ENCODE results near the gene RARB.

Gene RARB

DNA sequence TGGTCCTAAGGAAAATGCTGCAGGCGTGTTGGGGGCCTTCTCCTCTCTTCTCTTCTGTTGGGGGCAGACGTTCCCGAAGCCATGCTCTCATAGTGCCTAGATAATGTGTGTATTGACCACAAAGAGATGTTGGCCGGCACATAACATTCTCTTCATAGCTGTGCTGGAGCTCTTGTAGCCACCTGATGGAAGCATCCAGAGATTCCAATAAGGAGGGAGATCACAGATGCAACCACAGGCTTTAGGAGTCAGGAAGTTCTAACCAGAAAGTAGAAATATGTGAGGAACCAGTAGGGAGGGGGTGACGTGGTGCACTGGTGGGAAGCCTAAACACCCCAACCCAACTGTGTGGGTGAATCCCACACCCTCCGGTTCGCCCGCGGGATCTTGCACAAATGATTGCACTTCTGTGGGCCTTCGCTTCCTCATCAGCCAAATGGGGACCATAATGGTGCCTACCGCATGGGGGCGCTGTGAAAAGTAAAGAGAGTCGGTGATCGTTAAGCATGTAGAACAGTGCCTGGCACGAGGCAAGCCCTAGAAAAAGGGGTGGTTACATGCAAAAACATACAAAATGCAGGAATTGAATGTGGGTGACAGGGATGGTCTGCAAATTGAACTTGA is 148.9 kb downstream of the RARB start:
- no peak for DNase-seq (ENCODE audit: low read depth in 3 of 3)

DNA sequence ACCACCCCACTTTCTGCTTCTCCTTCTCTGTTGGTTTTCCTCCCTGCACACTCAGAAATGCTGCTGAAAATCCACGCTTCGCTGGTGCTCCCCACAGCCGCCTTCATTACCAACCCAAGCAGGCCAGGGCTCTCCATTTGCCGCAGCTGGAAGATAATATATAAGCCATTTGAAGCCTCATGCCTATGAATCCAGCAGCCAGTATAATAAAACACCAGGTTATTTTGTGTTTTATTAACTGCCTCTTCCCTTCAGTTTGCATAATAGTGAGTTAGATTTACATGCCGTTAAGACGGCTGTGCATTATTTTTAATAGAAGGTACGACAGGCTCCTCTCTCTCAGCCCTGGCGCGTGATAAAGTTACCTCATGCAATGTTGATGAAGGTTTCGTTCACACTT is 150.0 kb downstream of the RARB start:
- no peak for DNase-seq (ENCODE audit: low read depth in 3 of 3)

DNA sequence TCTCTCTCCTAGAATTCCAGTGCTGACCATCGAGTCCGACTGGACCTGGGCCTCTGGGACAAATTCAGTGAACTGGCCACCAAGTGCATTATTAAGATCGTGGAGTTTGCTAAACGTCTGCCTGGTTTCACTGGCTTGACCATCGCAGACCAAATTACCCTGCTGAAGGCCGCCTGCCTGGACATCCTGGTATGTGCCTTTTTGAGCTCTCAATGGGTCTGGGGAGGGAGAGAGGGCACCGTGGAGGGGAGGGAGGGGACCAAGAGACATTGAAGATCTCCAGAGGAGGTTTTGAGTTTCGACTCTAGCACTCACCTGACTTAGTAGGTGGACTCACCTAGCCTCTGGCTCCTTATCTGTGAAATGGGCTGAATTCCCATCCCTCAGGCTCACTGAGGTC is 152.5 kb downstream of the RARB start:
- DNase-seq (ENCODE audit: low read depth in 3 of 3) = no peak

DNA sequence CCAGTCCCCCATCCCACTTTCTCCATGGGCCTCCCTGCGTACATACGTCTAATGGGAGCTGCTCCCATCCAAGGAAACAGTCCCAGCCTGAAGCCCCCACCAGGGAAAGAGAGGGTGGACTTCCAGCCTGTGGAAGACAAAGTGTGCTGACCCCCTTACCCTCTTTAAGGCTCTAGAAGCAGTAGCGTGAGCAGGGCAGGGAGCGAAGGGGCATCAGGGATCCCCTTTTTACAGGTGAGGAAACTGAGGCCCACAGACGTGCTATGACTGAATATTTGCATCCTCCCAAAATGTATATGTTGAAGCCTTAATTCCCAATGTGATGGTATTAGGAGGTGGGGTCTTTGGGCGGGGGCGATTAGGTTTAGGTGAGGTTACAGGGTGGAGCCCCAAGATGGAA is 153.3 kb downstream of the RARB start:
- no peak for DNase-seq (ENCODE audit: low read depth in 3 of 3)

DNA sequence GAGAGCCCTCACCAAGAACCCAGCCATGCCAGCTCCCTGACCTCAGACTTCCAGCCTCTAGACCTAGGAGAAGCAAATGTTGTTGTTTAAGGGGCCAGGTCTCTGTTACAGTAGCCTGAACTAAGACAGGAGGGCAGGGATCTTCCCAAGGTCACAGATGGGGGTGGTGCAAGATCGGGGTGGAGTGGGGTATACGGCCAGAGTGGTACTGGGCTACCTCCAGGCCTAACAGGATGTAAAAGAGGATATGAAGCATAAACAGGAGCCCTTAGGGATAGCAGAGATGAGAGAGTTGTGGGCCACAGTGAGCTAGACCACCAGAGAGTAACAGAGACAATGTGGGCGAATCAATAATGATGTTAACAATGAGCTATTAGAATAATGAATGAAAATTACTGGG is 153.8 kb downstream of the RARB start:
- no peak for DNase-seq (ENCODE audit: low read depth in 3 of 3)

DNA sequence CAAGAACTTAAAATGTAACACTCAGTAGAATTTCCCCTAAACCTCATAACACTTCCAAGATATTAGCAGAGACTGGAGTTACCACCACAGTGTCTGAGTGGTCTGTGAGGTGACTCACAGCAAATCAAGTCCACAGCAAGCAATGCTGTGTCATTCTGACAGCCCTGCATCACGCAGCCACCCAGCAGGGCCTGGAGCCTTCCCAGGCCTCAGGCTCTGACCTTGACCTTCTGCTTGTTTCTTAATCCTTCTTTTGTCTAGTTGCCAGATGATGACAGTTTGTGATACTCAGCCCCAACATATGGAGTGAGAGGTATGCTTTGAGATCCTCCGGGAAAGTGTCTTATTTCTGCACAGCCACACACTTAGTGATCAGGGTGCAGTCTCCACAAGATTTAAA is 154.2 kb downstream of the RARB start:
- no peak for DNase-seq (ENCODE audit: low read depth in 3 of 3)

DNA sequence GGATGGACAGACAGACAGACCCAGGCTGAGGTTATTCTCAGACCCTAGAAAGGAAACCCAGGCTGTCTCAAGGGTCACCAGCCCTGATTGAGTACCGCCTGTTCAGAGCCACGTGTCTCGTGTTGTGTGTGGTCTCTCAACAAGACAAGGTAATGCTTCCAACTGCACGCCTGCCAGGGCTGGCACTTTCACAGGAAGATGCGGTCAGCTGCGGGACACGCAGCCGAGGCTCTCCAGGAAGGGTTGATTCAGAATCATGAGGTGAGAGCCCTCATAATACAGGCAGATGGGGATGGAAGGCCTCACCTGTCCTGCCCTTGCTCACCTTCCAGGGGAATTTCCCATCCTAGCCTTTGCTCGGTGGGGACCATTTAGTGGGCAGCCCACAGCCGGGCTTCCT is 155.3 kb downstream of the RARB start:
- no peak for DNase-seq (ENCODE audit: low read depth in 3 of 3)

DNA sequence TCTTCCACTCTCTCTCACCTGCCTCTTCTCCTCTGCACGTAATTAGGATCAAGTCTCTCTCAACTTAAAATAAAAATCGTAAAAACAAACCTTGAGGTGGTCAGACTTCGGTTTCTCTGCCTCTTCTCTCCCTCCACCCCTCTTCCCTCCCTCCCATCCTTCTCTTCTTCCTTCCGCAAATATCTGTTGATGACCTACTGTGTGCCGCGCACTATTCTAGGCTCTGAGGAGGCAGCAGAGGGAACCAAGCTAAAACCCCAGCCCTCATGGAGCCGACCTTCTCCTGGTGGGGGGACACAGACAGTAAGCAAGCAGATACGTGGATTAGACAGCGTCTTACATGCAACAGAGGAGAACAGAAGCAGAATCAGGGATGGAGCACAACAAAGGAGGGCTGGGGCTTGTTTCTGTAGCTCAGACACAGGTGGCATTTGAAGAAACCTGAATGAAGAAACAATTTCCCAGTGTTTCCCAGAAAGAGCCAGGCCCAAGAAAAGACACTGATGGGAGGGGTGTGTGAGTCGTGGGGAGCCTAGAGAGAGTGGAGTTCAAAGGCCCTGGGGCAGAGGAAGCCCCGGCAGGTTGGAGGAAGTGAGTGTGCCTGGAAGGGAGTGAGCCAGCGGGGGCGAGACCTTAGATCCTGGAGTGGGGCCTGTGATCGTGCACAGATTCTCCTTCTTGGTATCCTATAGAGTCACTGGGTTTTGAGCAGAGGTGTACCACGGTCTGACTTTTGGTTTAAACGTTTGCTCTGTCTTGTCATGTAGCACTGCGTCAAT is 156.1 kb downstream of the RARB start:
- no peak for DNase-seq (ENCODE audit: low read depth in 3 of 3)

DNA sequence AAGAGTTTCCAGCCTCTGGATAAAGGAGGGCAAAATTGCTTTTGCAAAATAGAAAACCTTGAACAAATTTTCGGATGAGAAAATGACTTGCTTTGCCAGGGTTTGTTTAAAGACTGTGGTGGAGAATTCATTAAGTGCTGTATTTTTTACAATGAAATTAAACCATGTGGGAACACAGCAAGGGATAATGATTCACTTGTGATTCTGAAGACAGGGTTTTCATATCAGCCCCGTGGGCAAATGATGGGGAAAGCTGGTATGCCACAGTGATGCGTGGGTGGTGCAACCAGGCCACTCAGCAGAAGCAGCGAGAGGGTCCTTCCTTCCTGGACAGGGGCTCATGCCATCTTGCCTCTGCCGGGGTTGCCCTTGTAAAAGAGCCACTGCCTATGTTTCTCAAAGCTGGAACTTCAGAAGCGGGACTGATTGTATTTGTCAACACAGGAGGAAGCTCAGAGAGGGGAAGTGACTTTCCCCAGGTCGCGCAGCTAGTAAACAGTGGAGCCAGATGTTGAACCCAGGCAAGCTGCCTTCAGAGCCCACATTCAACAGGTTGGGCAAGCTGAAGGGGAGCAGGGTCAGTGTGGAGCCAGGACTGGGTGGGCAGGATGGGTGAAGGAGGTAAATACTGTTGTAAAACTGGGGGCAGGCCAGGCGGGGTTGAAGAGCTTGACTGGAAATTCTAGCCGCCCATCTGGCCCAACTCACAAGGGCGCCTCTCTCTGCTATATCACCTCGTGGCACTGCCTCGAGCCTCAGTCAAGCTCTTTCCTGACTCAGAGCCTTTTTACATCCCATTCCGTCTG is 157.5 kb downstream of the RARB start:
- no peak for DNase-seq (ENCODE audit: low read depth in 3 of 3)

DNA sequence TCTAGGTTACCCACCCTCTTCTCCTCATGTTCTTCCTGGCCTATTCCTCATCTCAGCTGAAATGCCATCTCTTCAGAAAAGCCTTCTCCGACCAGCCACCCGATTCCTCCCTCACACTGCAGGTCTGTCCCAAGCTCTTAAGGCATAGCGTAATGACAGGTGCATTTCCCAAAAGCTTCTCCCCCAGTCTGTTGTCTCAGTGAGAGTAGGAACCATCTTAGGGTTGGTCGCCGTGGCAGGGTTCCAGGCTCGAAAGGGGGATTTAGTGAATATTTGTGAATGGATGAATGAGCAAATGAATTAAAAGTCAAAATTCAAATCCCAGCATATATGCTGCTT is 158.1 kb downstream of the RARB start:
- no peak for DNase-seq (ENCODE audit: low read depth in 3 of 3)

DNA sequence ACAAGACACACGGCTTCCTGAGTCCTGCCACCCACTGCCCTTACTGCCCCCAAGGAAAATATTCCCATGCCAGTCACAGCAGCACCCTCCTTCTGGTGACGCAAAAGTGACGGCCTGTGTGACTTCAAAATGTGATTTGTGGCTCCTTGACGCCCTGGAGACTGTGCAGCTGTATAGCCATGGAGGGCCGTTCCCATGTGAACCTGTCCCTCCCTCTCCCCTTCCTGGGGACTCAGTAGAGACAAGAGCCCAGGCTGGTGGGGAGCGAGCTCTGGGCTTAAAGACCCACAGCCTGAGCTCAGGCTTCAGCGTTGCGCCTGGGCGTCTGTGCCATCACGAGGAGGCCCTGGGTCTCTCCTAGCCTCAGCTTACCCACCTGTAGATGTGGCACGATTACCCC is 158.5 kb downstream of the RARB start:
- no peak for DNase-seq (ENCODE audit: low read depth in 3 of 3)

DNA sequence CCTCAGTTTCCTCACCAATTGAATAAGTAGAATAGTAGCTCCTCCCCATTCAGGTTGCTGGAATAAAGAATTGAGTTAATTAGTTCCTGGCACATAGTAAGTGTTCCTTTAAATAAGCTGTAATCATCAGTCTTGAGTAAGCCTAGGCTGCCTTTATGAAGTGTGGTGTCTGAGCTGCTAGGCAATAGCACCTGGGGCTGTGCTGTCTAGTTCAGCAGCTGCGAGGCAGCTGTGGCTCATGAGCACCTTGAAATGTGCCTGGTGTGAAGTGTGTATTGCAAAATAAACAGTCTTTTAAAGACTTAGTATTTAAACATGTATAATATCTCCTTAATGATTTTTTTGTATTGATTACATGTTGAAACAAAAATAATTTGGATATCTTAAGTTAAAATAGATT is 159.0 kb downstream of the RARB start:
- DNase-seq (ENCODE audit: low read depth in 3 of 3) = no peak

DNA sequence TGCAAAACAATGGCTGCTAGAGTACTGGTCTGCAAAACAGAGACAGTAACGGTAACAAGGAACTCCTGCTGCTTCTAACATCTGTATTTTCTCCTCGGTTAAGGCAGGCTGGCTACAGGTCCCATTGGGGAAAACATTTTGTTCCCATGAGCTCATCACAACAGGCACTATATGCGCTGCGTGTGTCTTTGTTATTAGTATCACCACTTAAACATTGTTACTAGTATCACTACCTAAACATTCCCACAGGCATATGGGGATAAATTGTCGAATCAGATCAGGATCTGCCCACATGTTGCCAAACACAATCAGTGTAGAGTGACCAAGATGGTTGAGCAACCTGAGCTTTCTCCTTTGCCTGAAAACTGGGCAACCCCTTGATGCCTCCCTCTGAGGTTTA is 159.5 kb downstream of the RARB start:
- DNase-seq (ENCODE audit: low read depth in 3 of 3) = no peak

DNA sequence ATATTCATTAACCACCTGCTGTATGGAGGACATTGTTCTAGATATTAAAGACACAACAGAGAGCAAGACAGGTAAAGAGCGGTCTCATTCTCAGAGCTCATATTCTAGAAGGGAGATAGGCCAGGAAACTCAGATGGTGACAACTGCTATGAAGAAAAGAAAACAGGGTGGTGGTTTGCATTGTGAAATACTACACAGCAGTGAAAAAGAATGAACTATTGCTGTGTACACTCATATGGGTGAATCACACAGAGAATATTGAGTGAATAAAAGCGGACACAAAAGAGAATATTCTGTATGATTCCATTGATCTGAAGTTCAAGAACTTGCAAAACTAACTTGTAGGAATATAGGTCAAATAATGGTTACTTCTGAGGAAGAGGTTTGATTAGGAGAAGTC is 159.9 kb downstream of the RARB start:
- DNase-seq (ENCODE audit: low read depth in 3 of 3) = no peak

DNA sequence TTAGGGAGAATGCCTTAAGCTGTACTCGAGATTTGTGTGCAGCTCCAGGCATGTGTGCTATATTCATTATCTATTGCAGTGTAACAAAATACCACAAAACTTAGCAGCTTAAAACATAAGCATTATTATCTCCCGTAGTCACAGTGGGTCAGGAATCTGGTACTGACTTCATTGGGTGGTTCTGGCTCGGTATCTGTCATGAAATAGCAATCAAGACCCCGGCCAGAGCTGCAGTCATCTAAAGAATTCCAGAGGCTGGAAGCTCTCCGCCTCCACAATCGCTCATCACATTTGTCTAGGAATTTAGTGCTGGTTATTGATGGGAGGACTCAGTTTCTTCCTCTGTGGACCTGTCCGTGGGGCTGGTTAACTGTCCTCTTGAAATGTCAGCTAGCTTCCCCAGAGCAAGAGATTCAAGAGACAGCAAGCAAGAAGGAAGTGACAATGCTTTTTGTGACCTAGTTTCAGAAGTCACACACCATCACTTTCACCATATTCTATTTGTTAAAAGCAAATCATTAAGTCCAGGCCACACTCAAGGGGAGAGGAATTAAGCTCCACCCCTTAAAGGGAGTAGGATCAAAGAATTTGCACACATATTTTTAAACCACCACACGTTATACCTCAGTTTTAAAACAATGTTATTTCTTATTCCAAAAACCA is 160.5 kb downstream of the RARB start:
- no peak for DNase-seq (ENCODE audit: low read depth in 3 of 3)

DNA sequence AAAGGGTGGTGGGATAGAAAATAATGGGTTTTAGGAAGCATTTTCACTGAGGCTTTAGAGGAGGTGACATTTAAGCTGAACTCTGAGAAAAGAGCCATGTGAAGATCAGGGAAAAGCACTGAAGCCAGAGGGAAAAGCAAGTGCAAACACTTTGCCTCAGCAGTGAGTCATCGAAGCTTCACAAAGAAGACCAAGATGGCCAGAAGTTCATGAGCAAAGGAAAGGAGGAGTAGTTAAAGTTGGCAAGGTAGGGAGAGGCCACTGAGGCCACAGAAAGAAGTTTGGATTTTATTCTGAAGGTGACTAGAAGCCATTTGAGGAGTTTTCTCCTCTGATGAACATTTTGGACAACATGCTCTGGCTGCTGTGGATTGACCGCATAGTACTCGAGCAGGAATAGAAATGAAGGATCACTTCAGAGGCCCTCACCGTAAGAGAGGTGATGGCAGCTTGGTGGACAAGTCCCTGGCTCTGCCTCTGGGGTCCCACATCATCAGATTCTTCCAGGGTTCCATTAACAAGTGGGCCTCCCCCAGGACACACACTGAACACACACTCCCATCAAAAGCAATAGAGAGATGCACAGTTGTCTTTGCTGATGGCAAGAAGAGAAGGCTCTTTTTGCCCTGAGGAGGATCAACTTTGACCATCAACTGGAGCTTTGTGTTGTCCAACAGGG is 161.2 kb downstream of the RARB start:
- no peak for DNase-seq (ENCODE audit: low read depth in 3 of 3)

DNA sequence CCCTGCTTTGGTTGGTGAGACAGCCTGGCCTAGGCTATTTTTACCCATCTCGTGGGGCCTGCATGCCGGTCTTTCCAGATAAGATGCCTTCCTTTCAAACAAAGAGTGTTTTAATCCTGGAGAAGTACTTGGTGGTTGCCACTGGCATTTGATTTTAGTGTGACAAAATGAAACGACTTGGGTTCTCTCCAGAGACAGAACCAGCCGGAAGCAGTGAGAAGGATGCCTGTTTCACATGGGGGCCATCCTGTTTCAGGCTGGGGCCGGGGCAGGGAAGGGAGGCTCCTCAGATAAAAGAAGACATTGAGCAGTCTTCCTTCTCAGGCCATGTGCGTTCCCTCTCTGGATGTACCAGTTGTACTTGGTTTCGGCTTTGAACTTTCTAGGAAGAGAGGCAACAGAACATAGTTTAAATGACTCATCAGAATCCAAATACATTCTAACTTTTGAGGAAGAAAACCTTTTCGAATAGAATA is 161.8 kb downstream of the RARB start:
- DNase-seq (ENCODE audit: low read depth in 3 of 3) = no peak

DNA sequence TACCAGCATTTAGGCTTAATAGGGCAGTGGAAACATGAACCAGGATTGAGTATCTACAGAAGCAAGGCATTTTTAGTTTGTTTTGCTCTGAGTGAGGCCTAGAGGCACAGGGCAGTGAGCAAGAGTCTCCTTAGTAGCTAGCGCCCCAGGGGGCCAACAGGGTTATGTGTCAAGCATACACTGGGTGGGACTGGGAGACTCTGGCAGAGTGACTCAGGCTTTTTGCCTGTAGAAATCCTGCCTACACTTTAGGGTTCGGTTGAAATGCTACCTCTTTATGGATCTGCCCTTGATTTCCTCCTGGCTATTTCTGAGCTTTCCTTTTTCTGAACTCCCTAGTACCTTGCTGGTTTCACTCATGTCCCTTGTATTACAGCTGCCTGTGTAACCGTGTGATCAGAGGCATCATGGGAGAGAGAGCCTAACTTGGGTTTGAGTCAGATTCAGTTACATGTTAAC is 164.5 kb downstream of the RARB start:
- no peak for DNase-seq (ENCODE audit: low read depth in 3 of 3)

DNA sequence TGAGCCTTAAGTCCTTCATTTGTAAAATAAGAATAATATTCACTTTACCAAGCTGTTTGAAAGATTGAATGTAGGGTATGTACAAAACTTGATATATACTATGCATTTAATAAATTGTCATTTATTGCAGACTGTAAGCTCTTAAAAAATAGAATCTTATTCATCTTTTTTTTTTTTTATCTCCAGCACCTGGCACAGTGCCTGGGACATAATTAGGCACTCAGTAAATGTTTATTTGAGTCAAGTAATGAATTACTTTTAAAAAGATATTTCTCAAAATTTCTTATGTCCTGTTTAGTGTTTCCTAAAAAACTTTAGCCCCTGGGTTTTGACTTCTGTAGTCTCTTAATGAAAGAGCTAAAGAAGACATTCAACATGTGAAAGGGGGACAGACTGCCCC is 164.9 kb downstream of the RARB start:
- no peak for DNase-seq (ENCODE audit: low read depth in 3 of 3)

DNA sequence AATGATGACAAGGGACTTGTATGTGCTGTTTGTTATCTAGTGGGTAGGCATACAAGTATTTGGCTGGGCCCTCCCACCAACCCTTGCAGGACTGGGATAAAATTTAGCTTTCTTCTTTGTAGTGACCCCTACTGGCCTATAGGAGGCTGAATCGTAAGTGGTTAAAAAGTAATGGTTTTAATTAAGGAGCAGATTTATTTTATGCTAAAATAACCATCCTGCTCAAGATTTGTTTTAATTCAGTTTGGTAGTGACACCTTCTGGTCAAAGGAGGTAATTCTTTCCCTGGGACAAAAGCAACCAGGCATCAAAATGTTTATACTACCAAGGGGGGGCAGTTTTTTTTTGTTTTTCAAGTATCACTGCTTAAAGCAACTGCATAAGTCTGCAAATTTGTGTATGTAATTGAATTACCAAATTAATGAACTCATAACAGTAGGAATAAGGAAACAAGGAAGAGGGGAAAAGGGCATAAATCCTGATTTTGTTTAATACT is 166.0 kb downstream of the RARB start:
- DNase-seq (ENCODE audit: low read depth in 3 of 3) = no peak

DNA sequence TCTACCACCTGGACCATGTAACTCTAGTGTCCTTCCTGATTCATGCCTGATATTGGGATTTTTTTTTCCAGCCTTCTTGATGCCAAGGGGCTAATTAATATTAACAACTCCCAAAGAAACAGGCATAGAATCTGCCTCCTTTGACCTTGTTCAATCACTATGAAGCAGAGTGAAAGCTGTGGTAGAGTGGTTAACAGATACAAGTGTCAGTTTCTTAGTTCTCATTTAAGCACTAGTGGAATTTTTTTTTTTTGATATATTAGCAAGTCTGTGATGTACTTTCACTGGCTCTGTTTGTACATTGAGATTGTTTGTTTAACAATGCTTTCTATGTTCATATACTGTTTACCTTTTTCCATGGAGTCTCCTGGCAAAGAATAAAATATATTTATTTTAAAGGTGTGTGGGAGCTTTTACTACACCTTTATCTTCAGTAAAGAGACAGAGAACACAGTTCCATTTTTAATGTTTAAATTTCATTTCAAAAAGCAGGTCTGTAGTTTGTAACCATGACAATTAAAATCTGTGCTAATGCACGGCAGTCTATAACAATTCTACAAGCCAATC is 169.6 kb downstream of the RARB start:
- no peak for DNase-seq (ENCODE audit: low read depth in 3 of 3)

Measured in stimulated activated CD4-positive, alpha-beta T cell treated with anti-CD3 and anti-CD28 coated beads, TNF-alpha, amount 100 ng/mL, for 4 hours (primary cell).